SK-N-SH (cell line): ENCODE measurements around the gene MVB12B. TPM values are rescaled to one million over a fixed set of nuclear protein-coding genes. Genes with fewer than 3 reads are reported as not detected.

Source experiments
- CTCF ChIA-PET: fragments of 300-600, 350-600 bp; formaldehyde crosslinking; extraction: SDS; loops from one replicate; lab custom pipeline; 2021; lab: Yijun Ruan, JAX
- POLR2A ChIA-PET: fragments of 350-600 bp; sonication (Branson Sonifier 250); formaldehyde crosslinking; extraction: SDS; loops from one replicate; lab custom pipeline; 2020; ENCODE audit warnings: antibody characterized with exemption, inconsistent platforms; lab: Yijun Ruan, JAX
- DNase-seq: peaks from one replicate; pipeline ENCODE4 v3.0.0; 2012
- H2AFZ ChIP-seq: fragments of 200-600 bp; sonication (generic); 2 replicates; pipeline ENCODE4 v1.8.1; 2016; ENCODE audit warnings: antibody characterized with exemption, mild to moderate bottlenecking, low read depth
- H3F3A ChIP-seq: fragments of 200-600 bp; sonication (generic); replicated peaks from 2 replicates; pipeline ENCODE3; 2016; ENCODE audit warnings: antibody characterized with exemption, mild to moderate bottlenecking; ENCODE audit not compliant: insufficient read depth
- H3K27ac ChIP-seq, 2 experiments: fragments of 200-500 bp in 1 of 2; fragments of 200-600 bp in 1 of 2; sonication (Bioruptor generic) in 1 of 2; sonication (generic), shearing (Covaris generic) in 1 of 2; 2 replicates each; pipeline versions ENCODE4 v1.5.1 to v1.6.1; 2014 to 2016; ENCODE audit warnings: low read depth in 2 of 2, inconsistent platforms in 1 of 2, low read length in 1 of 2, mild to moderate bottlenecking in 1 of 2, mixed read lengths in 1 of 2
- H3K27me3 ChIP-seq: fragments of 200-600 bp; sonication (generic), shearing (Covaris generic); 2 replicates; pipeline ENCODE4 v1.6.1; 2016; ENCODE audit warnings: mixed run types; ENCODE audit not compliant: insufficient read depth
- H3K36me3 ChIP-seq, 2 experiments: fragments of 200-500 bp in 1 of 2; fragments of 200-600 bp in 1 of 2; sonication (Bioruptor generic) in 1 of 2; sonication (generic) in 1 of 2; replicated peaks in 1 of 2; 2 replicates each; pipeline versions ENCODE3 to v1.5.1; 2014 to 2016; ENCODE audit warnings: low read length in 1 of 2, mild to moderate bottlenecking in 1 of 2; ENCODE audit not compliant: insufficient read depth in 2 of 2, control insufficient read depth in 1 of 2
- H3K4me1 ChIP-seq, 2 experiments: fragments of 200-500 bp in 1 of 2; fragments of 200-600 bp in 1 of 2; sonication (Bioruptor generic) in 1 of 2; sonication (generic), shearing (Covaris generic) in 1 of 2; 2 replicates each; pipeline versions ENCODE4 v1.5.1 to v1.6.1; 2014 to 2016; ENCODE audit warnings: low read depth in 1 of 2, low read length in 1 of 2, mixed run types in 1 of 2; ENCODE audit not compliant: insufficient read depth in 2 of 2, control insufficient read depth in 1 of 2
- H3K4me2 ChIP-seq: fragments of 200-600 bp; sonication (generic), shearing (Covaris generic); 2 replicates; pipeline ENCODE4 v1.6.1; 2017; ENCODE audit warnings: mixed run types
- H3K4me3 ChIP-seq, 2 experiments: fragments of 200-500 bp in 1 of 2; fragments of 200-600 bp in 1 of 2; sonication (Bioruptor generic) in 1 of 2; sonication (generic), shearing (Covaris generic) in 1 of 2; 2 replicates each; pipeline versions ENCODE4 v1.5.1 to v1.8.1; 2014 to 2016; ENCODE audit warnings: low read depth in 2 of 2, inconsistent platforms in 1 of 2, low read length in 1 of 2, mild to moderate bottlenecking in 1 of 2, mixed read lengths in 1 of 2, moderate library complexity in 1 of 2
- H3K79me2 ChIP-seq: fragments of 200-600 bp; sonication (generic); 2 replicates; pipeline ENCODE4 v1.8.1; 2017; ENCODE audit warnings: mild to moderate bottlenecking; ENCODE audit not compliant: insufficient read depth
- H3K9ac ChIP-seq: fragments of 200-600 bp; sonication (generic); 2 replicates; pipeline ENCODE4 v1.6.1; 2017; ENCODE audit warnings: mixed run types
- H3K9me2 ChIP-seq: fragments of 200-600 bp; sonication (generic); 2 replicates; pipeline ENCODE4 v1.6.1; 2017; ENCODE audit warnings: mixed run types
- H3K9me3 ChIP-seq: fragments of 200-600 bp; sonication (generic); 2 replicates; pipeline ENCODE4 v1.6.1; 2017; ENCODE audit warnings: mixed run types, mild to moderate bottlenecking, moderate library complexity
- H4K20me1 ChIP-seq: fragments of 200-600 bp; sonication (generic); 2 replicates; pipeline ENCODE4 v1.6.1; 2017; ENCODE audit warnings: mild to moderate bottlenecking, mixed run types; ENCODE audit not compliant: insufficient read depth
- CHD2 ChIP-seq: fragments of 150-350 bp; IDR thresholded peaks from 2 replicates; pipeline ENCODE4 v1.6.1; 2018; ENCODE audit warnings: low read length; ENCODE audit not compliant: partially characterized antibody
- EP300 ChIP-seq, 2 experiments: IDR thresholded peaks; 2 replicates each; pipeline versions ENCODE4 v1.4.0 to v1.6.1; 2012; ENCODE audit warnings: borderline replicate concordance in 1 of 2, low read depth in 1 of 2, low read length in 1 of 2
- FOXJ3 ChIP-seq: sonication (generic); formaldehyde crosslinking; IDR thresholded peaks from 2 replicates; pipeline ENCODE4 v1.5.1; 2020; ENCODE audit warnings: mild to moderate bottlenecking, missing genetic modification reagents
- IRF3 ChIP-seq: fragments of 150-350 bp; IDR thresholded peaks from 2 replicates; pipeline ENCODE4 v1.6.1; 2016; ENCODE audit warnings: mild to moderate bottlenecking, low read depth, low read length
- PBX3 ChIP-seq: IDR thresholded peaks from 2 replicates; pipeline ENCODE4; 2012
- RCOR1 ChIP-seq: fragments of 150-350 bp; IDR thresholded peaks from 2 replicates; pipeline ENCODE4 v1.6.1; 2017; ENCODE audit warnings: antibody characterized with exemption, low read length
- REST ChIP-seq: IDR thresholded peaks from 2 replicates; pipeline ENCODE4 v1.6.1; 2012; ENCODE audit warnings: mild to moderate bottlenecking, low read depth, low read length, moderate library complexity
- RFX5 ChIP-seq: IDR thresholded peaks from 2 replicates; pipeline ENCODE4 v1.6.1; 2012; ENCODE audit warnings: mild to moderate bottlenecking, improper control_type of control experiment, low read length
- TAF1 ChIP-seq: IDR thresholded peaks from 2 replicates; pipeline ENCODE4 v1.6.1; 2012; ENCODE audit warnings: low read depth, mild to moderate bottlenecking, low read length, moderate library complexity, borderline replicate concordance
- USF1 ChIP-seq: IDR thresholded peaks from 2 replicates; pipeline ENCODE4 v1.4.0; 2012; ENCODE audit warnings: low read depth, borderline replicate concordance
- USF2 ChIP-seq: fragments of 150-350 bp; IDR thresholded peaks from 2 replicates; pipeline ENCODE4 v1.6.1; 2017; ENCODE audit warnings: antibody characterized with exemption, low read length, low read depth, borderline replicate concordance
- YY1 ChIP-seq: IDR thresholded peaks from 2 replicates; pipeline ENCODE4 v1.4.0; 2012; ENCODE audit warnings: low read depth, mild to moderate bottlenecking
- WGBS: methylation state at CpG from one replicate; pipeline ENCODE4 v1.1.6; 2017; ENCODE audit warnings: low lambda C conversion rate; 5-methylcytosine and 5-hydroxymethylcytosine counted together
- polyA plus RNA-seq, 3 experiments: library from polyadenylated mRNA; depleted of rRNA; stranded (reverse); fragments of >200 nt; gene quantifications; 2 replicates each; pipeline ENCODE4 v1.2.3, GENCODE V29; 2012

MVB12B gene
- polyA plus RNA-seq, 1 of the 3 experiments (the other 2 are of a cell fraction) = 5.1 TPM

GRCh38 chr9:126449725-126450667 lies 123.4 kb downstream of the MVB12B start:
- Histone ChIP-seq H3K9me2 (no peaks in the 10 kb centered on the region), H3K27me3 (no peaks in the 10 kb centered on the region), H3K9me3 (no peaks in the 10 kb centered on the region), H3K4me3 (no peak overlapping the region), H3K79me2 (no peaks in the 10 kb centered on the region), H3K36me3 (no peaks in the 10 kb centered on the region), H2AFZ (no peak overlapping the region), H3K9ac (no peak overlapping the region), H3K27ac (no peak overlapping the region; a peak in 1 of 4 replicates), H3F3A (no peaks in the 10 kb centered on the region), H4K20me1 (no peaks in the 10 kb centered on the region), H3K4me1 (peaks cover 0 to 17% of the 10 kb centered on the region in 2 experiments; a peak in 1 of 4 replicates), H3K4me2 (no peak overlapping the region)
- no peak for DNase-seq
- ChIA-PET POLR2A (no interaction called here), CTCF (interaction anchor here (1.2 to 2.2 kb wide), 2 partner anchors 41 to 46 kb away, joined by 3 to 10 read pairs; no protein-coding TSS in a partner anchor)
- 87% methylated on average over 8 of the region's 12 CpGs for WGBS
- TF ChIP-seq RFX5 (no peak), CHD2 (no peak), EP300 (IDR thresholded peaks at IDR 0.05; ENCODE audit: borderline replicate concordance in 1 of 2, low read depth in 1 of 2, low read length in 1 of 2) (no peak), YY1 (no peak), FOXJ3 (CRISPR knock-in tag) (no peak), PBX3 (no peak), TAF1 (no peak), IRF3 (no peak), USF2 (no peak), REST (no peak), USF1 (no peak), RCOR1 (no peak)
